ENCODE data around the gene YES1. TPM values are rescaled to one million over a fixed set of nuclear protein-coding genes. Genes with fewer than 3 reads are reported as not detected.
A peak's percentile ranks its signal among the peaks of the same experiment; 100 is the strongest.

The YES1 gene
- total RNA-seq, 1 donor from 2014 or later: 17.1 TPM

GRCh38 chr18:774811-775210 lies 37.2 kb downstream of the YES1 start:
- no peak for DNase-seq
- H3K27me3 Mint-ChIP-seq (ENCODE audit: unreplicated experiment): no peaks in the 10 kb centered on the region
- no peaks in the 10 kb centered on the region for H3K4me1 Mint-ChIP-seq (ENCODE audit: low read depth, unreplicated experiment)
- H3K36me3 Mint-ChIP-seq (ENCODE audit: unreplicated experiment): no peaks in the 10 kb centered on the region
- no peak overlapping the region for H3K27ac Mint-ChIP-seq (ENCODE audit: unreplicated experiment)
- no peak overlapping the region for H3K4me3 Mint-ChIP-seq (ENCODE audit: unreplicated experiment)
- H3K9me3 Mint-ChIP-seq (ENCODE audit: unreplicated experiment): no peaks in the 10 kb centered on the region
- TF ChIP-seq CTCF (IDR thresholded peaks at IDR 0.05; ENCODE audit: partially characterized antibody, unreplicated experiment): no peak

- H3K9me3 Mint-ChIP-seq (ENCODE audit: unreplicated experiment): no peaks in the 10 kb centered on the region
- no peak overlapping the region for H3K27ac Mint-ChIP-seq (ENCODE audit: unreplicated experiment)
- H3K27me3 Mint-ChIP-seq (ENCODE audit: unreplicated experiment): no peaks in the 10 kb centered on the region
- no peaks in the 10 kb centered on the region for H3K4me1 Mint-ChIP-seq (ENCODE audit: low read depth, unreplicated experiment)
- no peak for TF ChIP-seq CTCF (IDR thresholded peaks at IDR 0.05; ENCODE audit: partially characterized antibody, unreplicated experiment)
- H3K36me3 Mint-ChIP-seq (ENCODE audit: unreplicated experiment): no peaks in the 10 kb centered on the region
- DNase-seq: no peak
- no peak overlapping the region for H3K4me3 Mint-ChIP-seq (ENCODE audit: unreplicated experiment)
Observed at GRCh38 chr18:773980-774624, 37.9 kb downstream of the YES1 start.

GRCh38 chr18:770583-770961 lies 41.5 kb downstream of the YES1 start:
- Mint-ChIP-seq H3K9me3 (ENCODE audit: unreplicated experiment) (no peaks in the 10 kb centered on the region), H3K4me1 (ENCODE audit: low read depth, unreplicated experiment) (no peaks in the 10 kb centered on the region), H3K36me3 (ENCODE audit: unreplicated experiment) (no peaks in the 10 kb centered on the region), H3K27me3 (ENCODE audit: unreplicated experiment) (no peaks in the 10 kb centered on the region), H3K4me3 (ENCODE audit: unreplicated experiment) (no peak overlapping the region), H3K27ac (ENCODE audit: unreplicated experiment) (peak overlapping the region; percentile 44)
- no peak for DNase-seq
- TF ChIP-seq CTCF (IDR thresholded peaks at IDR 0.05; ENCODE audit: partially characterized antibody, unreplicated experiment): no peak

- no peak overlapping the region for H3K27ac Mint-ChIP-seq (ENCODE audit: unreplicated experiment)
- no peak for DNase-seq
- H3K9me3 Mint-ChIP-seq (ENCODE audit: unreplicated experiment): no peaks in the 10 kb centered on the region
- H3K4me1 Mint-ChIP-seq (ENCODE audit: low read depth, unreplicated experiment): no peaks in the 10 kb centered on the region
- no peaks in the 10 kb centered on the region for H3K27me3 Mint-ChIP-seq (ENCODE audit: unreplicated experiment)
- no peak overlapping the region for H3K4me3 Mint-ChIP-seq (ENCODE audit: unreplicated experiment)
- TF ChIP-seq CTCF (IDR thresholded peaks at IDR 0.05; ENCODE audit: partially characterized antibody, unreplicated experiment): no peak
- no peaks in the 10 kb centered on the region for H3K36me3 Mint-ChIP-seq (ENCODE audit: unreplicated experiment)
Observed at GRCh38 chr18:767961-768360, 44.1 kb downstream of the YES1 start.

- no peaks in the 10 kb centered on the region for H3K27me3 Mint-ChIP-seq (ENCODE audit: unreplicated experiment)
- no peak for DNase-seq
- no peaks in the 10 kb centered on the region for H3K9me3 Mint-ChIP-seq (ENCODE audit: unreplicated experiment)
- no peaks in the 10 kb centered on the region for H3K36me3 Mint-ChIP-seq (ENCODE audit: unreplicated experiment)
- no peak overlapping the region for H3K4me3 Mint-ChIP-seq (ENCODE audit: unreplicated experiment)
- no peaks in the 10 kb centered on the region for H3K4me1 Mint-ChIP-seq (ENCODE audit: low read depth, unreplicated experiment)
- H3K27ac Mint-ChIP-seq (ENCODE audit: unreplicated experiment): no peak overlapping the region
- no peak for TF ChIP-seq CTCF (IDR thresholded peaks at IDR 0.05; ENCODE audit: partially characterized antibody, unreplicated experiment)
Observed at GRCh38 chr18:767084-767882, 44.8 kb downstream of the YES1 start.

All from glutamatergic neuron (in vitro differentiated cells).